HUES48 (cell line): ENCODE results near the gene PAPPA.

Source experiments
- H3K27ac ChIP-seq: one replicate; pipeline ENCODE4 v1.7.0; 2013; ENCODE audit warnings: low read depth, low read length, inconsistent platforms
- H3K27me3 ChIP-seq: 2 replicates; pipeline ENCODE4 v1.6.1; 2013; ENCODE audit warnings: mild to moderate bottlenecking, low read length; ENCODE audit not compliant: control insufficient read depth, insufficient read depth
- H3K36me3 ChIP-seq: 2 replicates; pipeline ENCODE4 v1.6.1; 2013; ENCODE audit warnings: low read length; ENCODE audit not compliant: control insufficient read depth, insufficient read depth
- H3K4me1 ChIP-seq: 2 replicates; pipeline ENCODE4 v1.6.1; 2013; ENCODE audit warnings: mild to moderate bottlenecking, low read length; ENCODE audit not compliant: control insufficient read depth, insufficient read depth
- H3K4me3 ChIP-seq: 2 replicates; pipeline ENCODE4 v1.5.1; 2013; ENCODE audit warnings: mild to moderate bottlenecking, low read depth, low read length
- H3K9ac ChIP-seq: 2 replicates; pipeline ENCODE4 v1.6.1; 2013; ENCODE audit warnings: mild to moderate bottlenecking, low read depth, low read length, moderate library complexity
- H3K9me3 ChIP-seq: 2 replicates; pipeline ENCODE4 v1.6.1; 2013; ENCODE audit warnings: low read length; ENCODE audit not compliant: control insufficient read depth, insufficient read depth

The PAPPA gene

GRCh38 chr9:116208417-116209232 lies 55.0 kb downstream of the PAPPA start:
- no peaks in the 10 kb centered on the region for H3K27me3 ChIP-seq
- no peak overlapping the region for H3K9ac ChIP-seq
- no peaks in the 10 kb centered on the region for H3K36me3 ChIP-seq
- no peaks in the 10 kb centered on the region for H3K9me3 ChIP-seq
- H3K27ac ChIP-seq = no peak overlapping the region
- peaks cover 16% of the 10 kb centered on the region; the same call in 1 of the 2 replicates for H3K4me1 ChIP-seq
- H3K4me3 ChIP-seq = no peak overlapping the region

- H3K4me3 ChIP-seq = no peak overlapping the region
- no peaks in the 10 kb centered on the region for H3K27me3 ChIP-seq
- no peak overlapping the region for H3K9ac ChIP-seq
- no peaks in the 10 kb centered on the region for H3K9me3 ChIP-seq
- no peak overlapping the region for H3K27ac ChIP-seq
- H3K4me1 ChIP-seq = peaks cover 17% of the 10 kb centered on the region; the same call in 1 of the 2 replicates
- no peaks in the 10 kb centered on the region for H3K36me3 ChIP-seq
Observed at GRCh38 chr9:116209414-116210116, 56.0 kb downstream of the PAPPA start.

GRCh38 chr9:116212986-116213692 lies 59.5 kb downstream of the PAPPA start:
- H3K9ac ChIP-seq = no peak overlapping the region

GRCh38 chr9:116213693-116214047 lies 60.1 kb downstream of the PAPPA start:
- H3K9me3 ChIP-seq = no peaks in the 10 kb centered on the region
- H3K36me3 ChIP-seq = no peaks in the 10 kb centered on the region
- H3K27me3 ChIP-seq = no peaks in the 10 kb centered on the region
- H3K4me3 ChIP-seq = no peak overlapping the region
- no peak overlapping the region for H3K9ac ChIP-seq
- peaks cover 11% of the 10 kb centered on the region; the same call in 1 of the 2 replicates for H3K4me1 ChIP-seq
- peak overlapping the region; percentile 42 for H3K27ac ChIP-seq

More at GRCh38 chr9:116212986-116213692, 59.5 kb downstream of the PAPPA start:
- H3K9me3 ChIP-seq = no peaks in the 10 kb centered on the region
- no peaks in the 10 kb centered on the region for H3K27me3 ChIP-seq
- H3K36me3 ChIP-seq = no peaks in the 10 kb centered on the region
- H3K4me1 ChIP-seq = peaks cover 11% of the 10 kb centered on the region; the same call in 1 of the 2 replicates
- H3K4me3 ChIP-seq = no peak overlapping the region
- peak overlapping the region; percentile 42 for H3K27ac ChIP-seq

- no peak overlapping the region for H3K9ac ChIP-seq
- 0 out of 2 replicates have a peak, but pooled peaks cover 2% of the 10 kb centered on the region for H3K4me1 ChIP-seq
- H3K27me3 ChIP-seq = no peaks in the 10 kb centered on the region
- no peaks in the 10 kb centered on the region for H3K36me3 ChIP-seq
- H3K9me3 ChIP-seq = no peaks in the 10 kb centered on the region
- no peak overlapping the region for H3K27ac ChIP-seq
- no peak overlapping the region for H3K4me3 ChIP-seq
Observed at GRCh38 chr9:116218399-116218798, 64.8 kb downstream of the PAPPA start.

- Histone ChIP-seq H3K36me3 (no peaks in the 10 kb centered on the region), H3K9ac (no peak overlapping the region), H3K9me3 (no peaks in the 10 kb centered on the region)
Observed at GRCh38 chr9:116219686-116220085, 66.1 kb downstream of the PAPPA start.

GRCh38 chr9:116223926-116224325 lies 70.3 kb downstream of the PAPPA start:
- Histone ChIP-seq H3K4me1 (no peaks in the 10 kb centered on the region), H3K9ac (no peak overlapping the region), H3K4me3 (no peak overlapping the region), H3K36me3 (no peaks in the 10 kb centered on the region), H3K27me3 (no peaks in the 10 kb centered on the region), H3K9me3 (no peaks in the 10 kb centered on the region), H3K27ac (no peak overlapping the region)

More at GRCh38 chr9:116219686-116220085, 66.1 kb downstream of the PAPPA start:
- H3K27ac ChIP-seq = no peak overlapping the region
- H3K4me1 ChIP-seq = no peaks in the 10 kb centered on the region
- H3K27me3 ChIP-seq = no peaks in the 10 kb centered on the region
- no peak overlapping the region for H3K4me3 ChIP-seq

- Histone ChIP-seq H3K27me3 (no peaks in the 10 kb centered on the region), H3K27ac (no peak overlapping the region), H3K9me3 (no peaks in the 10 kb centered on the region), H3K9ac (no peak overlapping the region), H3K4me1 (no peaks in the 10 kb centered on the region), H3K36me3 (no peaks in the 10 kb centered on the region), H3K4me3 (no peak overlapping the region)
Observed at GRCh38 chr9:116230051-116230632, 76.6 kb downstream of the PAPPA start.

- H3K4me3 ChIP-seq = no peak overlapping the region
- H3K9ac ChIP-seq = no peak overlapping the region
- H3K27ac ChIP-seq = no peak overlapping the region
- H3K36me3 ChIP-seq = no peaks in the 10 kb centered on the region
- no peaks in the 10 kb centered on the region for H3K4me1 ChIP-seq
- H3K27me3 ChIP-seq = no peaks in the 10 kb centered on the region
- no peaks in the 10 kb centered on the region for H3K9me3 ChIP-seq
Observed at GRCh38 chr9:116232424-116233159, 79.0 kb downstream of the PAPPA start.

GRCh38 chr9:116233160-116233530 lies 79.6 kb downstream of the PAPPA start:
- no peak overlapping the region for H3K9ac ChIP-seq
- no peaks in the 10 kb centered on the region for H3K36me3 ChIP-seq
- H3K27ac ChIP-seq = no peak overlapping the region
- no peak overlapping the region for H3K4me3 ChIP-seq
- H3K4me1 ChIP-seq = no peaks in the 10 kb centered on the region
- H3K27me3 ChIP-seq = no peaks in the 10 kb centered on the region
- no peaks in the 10 kb centered on the region for H3K9me3 ChIP-seq
